Osteocyte (in vitro differentiated cells): Measurements from ENCODE around the gene SLC22A6. TPM values are rescaled to one million over a fixed set of nuclear protein-coding genes. Genes with fewer than 3 reads are reported as not detected.

ENCODE experiments used
- DNase-seq: peaks from one replicate; pipeline ENCODE4 v3.0.0; 2021; ENCODE audit warnings: mixed read lengths; ENCODE audit not compliant: unreplicated experiment; ENCODE audit errors: extremely low spot score
- H3K27ac Mint-ChIP-seq: one replicate; pipeline ENCODE4 v1.8.0; 2021; ENCODE audit warnings: mild to moderate bottlenecking, mixed read lengths; ENCODE audit not compliant: unreplicated experiment
- H3K27me3 Mint-ChIP-seq: one replicate; pipeline ENCODE4 v1.8.0; 2021; ENCODE audit warnings: mixed read lengths; ENCODE audit not compliant: unreplicated experiment
- H3K36me3 Mint-ChIP-seq: one replicate; pipeline ENCODE4 v1.8.0; 2021; ENCODE audit warnings: mixed read lengths; ENCODE audit not compliant: unreplicated experiment
- H3K4me1 Mint-ChIP-seq: one replicate; pipeline ENCODE4 v1.8.0; 2021; ENCODE audit warnings: mixed read lengths; ENCODE audit not compliant: unreplicated experiment
- H3K4me3 Mint-ChIP-seq: one replicate; pipeline ENCODE4 v1.8.0; 2021; ENCODE audit warnings: mild to moderate bottlenecking, moderate library complexity, mixed read lengths; ENCODE audit not compliant: unreplicated experiment
- H3K9me3 Mint-ChIP-seq: one replicate; pipeline ENCODE4 v1.8.0; 2021; ENCODE audit warnings: mixed read lengths; ENCODE audit not compliant: unreplicated experiment
- CTCF ChIP-seq: fragments of 200-600 bp; sonication (generic); IDR thresholded peaks from 2 replicates; pipeline ENCODE4 v1.5.0; 2021; ENCODE audit warnings: antibody characterized with exemption, mild to moderate bottlenecking, moderate library complexity
- total RNA-seq: library from RNA; stranded (reverse); gene quantifications from 2 replicates; pipeline ENCODE4 v1.2.1, GENCODE V29; 2021

Gene SLC22A6
- total RNA-seq, 1 donor from 2014 or later: not detected

GRCh38 chr11:62988276-62988675 is 3.5 kb upstream of the SLC22A6 start:
- H3K4me3 Mint-ChIP-seq: no peak overlapping the region
- DNase-seq: no peak

GRCh38 chr11:62985041-62985750 is 429 bp upstream of the SLC22A6 start:
- Mint-ChIP-seq H3K27me3 (peaks cover 10% of the 10 kb centered on the region), H3K9me3 (no peaks in the 10 kb centered on the region), H3K27ac (no peak overlapping the region), H3K4me1 (no peaks in the 10 kb centered on the region), H3K36me3 (no peaks in the 10 kb centered on the region), H3K4me3 (no peak overlapping the region)
- DNase-seq: no peak
- TF ChIP-seq CTCF: no peak

More at GRCh38 chr11:62988276-62988675, 3.5 kb upstream of the SLC22A6 start:
- H3K4me1 Mint-ChIP-seq: no peaks in the 10 kb centered on the region
- no peaks in the 10 kb centered on the region for H3K36me3 Mint-ChIP-seq
- no peaks in the 10 kb centered on the region for H3K9me3 Mint-ChIP-seq
- peaks cover 26% of the 10 kb centered on the region for H3K27me3 Mint-ChIP-seq
- no peak for TF ChIP-seq CTCF
- H3K27ac Mint-ChIP-seq: no peak overlapping the region

GRCh38 chr11:62983536-62984199 is 1.1 kb downstream of the SLC22A6 start:
- Mint-ChIP-seq H3K27me3 (peaks cover 9% of the 10 kb centered on the region), H3K4me3 (no peak overlapping the region), H3K36me3 (no peaks in the 10 kb centered on the region), H3K27ac (no peak overlapping the region), H3K4me1 (no peaks in the 10 kb centered on the region), H3K9me3 (no peaks in the 10 kb centered on the region)
- no peak for TF ChIP-seq CTCF
- no peak for DNase-seq

- no peak for TF ChIP-seq CTCF
- Mint-ChIP-seq H3K9me3 (no peaks in the 10 kb centered on the region), H3K27me3 (peaks cover 9% of the 10 kb centered on the region), H3K4me1 (no peaks in the 10 kb centered on the region), H3K27ac (no peak overlapping the region), H3K4me3 (no peak overlapping the region), H3K36me3 (no peaks in the 10 kb centered on the region)
- DNase-seq: no peak
These were observed 3.0 kb downstream of the SLC22A6 start for GRCh38 chr11:62981743-62982142.

- TF ChIP-seq CTCF: no peak
- Mint-ChIP-seq H3K4me1 (no peaks in the 10 kb centered on the region), H3K4me3 (no peak overlapping the region), H3K36me3 (no peaks in the 10 kb centered on the region), H3K9me3 (no peaks in the 10 kb centered on the region), H3K27ac (no peak overlapping the region), H3K27me3 (peaks cover 5% of the 10 kb centered on the region)
- DNase-seq: no peak
These were observed 4.5 kb downstream of the SLC22A6 start for GRCh38 chr11:62980133-62980760.
